GM18517 (cell line): Measurements from ENCODE around the gene FAM236D.
A peak's percentile ranks its signal among the peaks of the same experiment; 100 is the strongest.
"Not testable (repeated sequence)": the region's sequence is repeated elsewhere in the genome, so short reads cannot be mapped to it uniquely, and the experiment has no call there.

Source experiments
- ATAC-seq: cut with Tn5 transposase; IDR thresholded peaks from one replicate; pipeline ENCODE4 v1.9.1; 2021; ENCODE audit warnings: mild to moderate bottlenecking, moderate library complexity; ENCODE audit not compliant: unreplicated experiment

The FAM236D gene

DNA sequence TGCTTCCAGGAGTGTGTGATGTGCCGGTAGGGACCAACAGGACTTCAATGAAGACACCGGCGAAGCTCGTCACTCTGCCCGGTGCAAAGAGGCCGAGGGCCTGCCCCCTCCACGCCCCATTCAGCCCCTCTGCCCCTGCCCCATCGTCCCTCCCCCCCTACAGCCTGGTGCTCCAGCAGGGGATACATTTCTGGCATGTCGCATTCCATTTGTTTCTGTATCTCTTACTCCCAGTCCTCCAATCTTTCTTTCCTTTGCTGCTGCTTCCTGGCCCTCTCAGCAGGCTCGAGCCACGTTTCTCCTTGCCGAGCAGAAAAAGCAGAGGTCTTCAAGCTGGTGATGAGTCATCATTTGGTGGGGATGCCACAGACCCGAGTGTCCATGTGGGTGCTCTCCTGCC lies at the start of gene FAM236D:
TSS of gene FAM236D (minus strand) at position 101 of the 400 bp plus-strand sequence. CDS start at position 1, 100 bp downstream.
- ATAC-seq, result not testable (repeated sequence)

DNA sequence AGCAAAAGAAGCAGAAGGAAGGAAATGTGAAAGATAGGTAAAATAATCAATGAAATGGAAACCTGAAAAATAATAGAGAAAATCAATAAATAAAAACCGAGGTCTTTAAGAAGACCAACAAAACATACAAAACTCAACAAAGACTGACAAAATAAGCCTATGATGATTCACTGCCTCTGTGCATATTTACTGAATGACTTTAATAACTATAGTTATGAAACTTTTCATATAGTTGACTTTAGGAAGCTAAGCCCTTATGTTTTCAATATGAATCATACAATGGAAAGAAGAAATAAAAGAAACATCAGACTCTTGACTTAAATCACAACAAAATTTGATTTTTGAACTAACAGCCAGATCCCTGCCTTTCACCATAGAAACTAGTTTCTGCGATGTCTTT lies 29.5 kb upstream of the FAM236D start:
- ATAC-seq, result not testable (repeated sequence)

DNA sequence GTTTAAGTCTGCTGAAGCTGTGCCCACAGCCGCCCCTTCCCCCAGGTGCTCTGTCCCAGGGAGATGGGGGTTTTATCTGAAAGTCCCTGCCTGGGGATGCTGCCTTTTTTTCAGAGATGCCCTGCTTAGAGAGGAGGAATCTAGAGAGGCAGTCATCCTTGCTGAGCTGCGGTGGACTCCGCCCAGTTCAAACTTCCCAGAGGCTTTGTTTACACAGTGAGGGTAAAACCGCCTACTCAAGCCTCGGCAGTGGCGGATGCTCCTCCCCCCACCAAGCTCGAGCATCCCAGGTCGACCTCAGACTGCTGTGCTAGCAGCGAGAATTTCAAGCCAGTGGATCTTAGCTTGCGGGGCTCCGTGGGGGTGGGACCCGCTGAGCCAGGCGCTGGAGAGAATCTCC lies 22.7 kb upstream of the FAM236D start:
- ATAC-seq, result not testable (repeated sequence)

DNA sequence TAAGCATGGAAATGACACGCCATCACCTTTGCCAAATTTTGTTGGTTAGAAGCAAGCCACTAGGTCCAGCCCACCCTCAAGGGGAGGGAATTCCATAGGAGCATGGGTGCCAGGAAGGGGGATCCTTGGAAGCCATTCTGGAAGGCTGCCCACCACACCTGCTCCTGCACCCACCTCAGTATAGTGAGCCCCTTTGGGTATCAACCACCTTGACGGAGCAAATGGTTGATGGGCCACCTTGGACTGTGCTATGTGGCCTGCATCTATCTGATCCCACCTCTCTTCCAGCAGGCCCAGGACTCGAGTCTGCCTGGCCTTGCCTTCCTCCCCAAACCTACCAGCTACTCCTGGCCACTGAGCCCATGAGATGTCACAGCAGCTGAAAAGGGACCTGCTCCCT lies 17.6 kb downstream of the FAM236D start:
- ATAC-seq, result not testable (repeated sequence)

DNA sequence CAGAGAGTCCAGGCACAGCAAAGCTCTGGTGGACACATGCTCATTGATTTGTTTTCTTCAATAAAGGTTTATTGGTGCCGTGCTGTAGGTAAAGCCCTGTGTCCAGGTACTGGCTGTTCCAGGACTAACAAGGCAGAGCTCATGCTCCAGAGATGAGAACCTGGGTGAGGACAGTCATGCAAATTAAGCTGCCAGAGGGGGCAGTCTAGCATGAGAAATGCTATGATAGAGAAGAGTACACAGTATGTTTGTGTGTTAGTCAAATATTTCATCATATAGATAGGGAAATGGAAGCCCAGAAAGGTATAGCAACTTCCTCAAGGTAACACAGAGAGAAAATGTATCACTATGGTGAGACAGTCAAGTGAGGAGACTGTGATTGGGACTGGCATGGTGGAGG lies 19.9 kb downstream of the FAM236D start:
- not testable (repeated sequence) for ATAC-seq

DNA sequence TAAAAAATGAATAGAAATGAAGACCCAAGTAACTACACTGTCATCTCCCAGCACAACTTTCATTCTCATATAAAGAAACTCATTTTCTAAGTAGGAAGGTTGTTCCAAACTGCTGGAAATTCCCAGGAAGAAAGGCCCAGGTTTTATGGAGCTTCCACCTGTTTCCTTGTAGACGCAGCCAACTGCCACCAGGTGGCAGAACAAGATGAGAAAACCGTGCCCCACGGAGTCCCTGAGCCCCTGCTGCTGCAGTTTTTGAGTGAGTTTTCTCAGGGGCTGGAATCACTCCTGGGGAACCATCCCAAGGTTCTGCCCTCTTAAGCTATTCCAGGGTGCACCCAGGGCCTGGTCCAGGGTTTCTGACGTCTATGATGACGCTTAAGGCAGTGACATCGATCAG lies 24.0 kb downstream of the FAM236D start:
- not testable (repeated sequence) for ATAC-seq

DNA sequence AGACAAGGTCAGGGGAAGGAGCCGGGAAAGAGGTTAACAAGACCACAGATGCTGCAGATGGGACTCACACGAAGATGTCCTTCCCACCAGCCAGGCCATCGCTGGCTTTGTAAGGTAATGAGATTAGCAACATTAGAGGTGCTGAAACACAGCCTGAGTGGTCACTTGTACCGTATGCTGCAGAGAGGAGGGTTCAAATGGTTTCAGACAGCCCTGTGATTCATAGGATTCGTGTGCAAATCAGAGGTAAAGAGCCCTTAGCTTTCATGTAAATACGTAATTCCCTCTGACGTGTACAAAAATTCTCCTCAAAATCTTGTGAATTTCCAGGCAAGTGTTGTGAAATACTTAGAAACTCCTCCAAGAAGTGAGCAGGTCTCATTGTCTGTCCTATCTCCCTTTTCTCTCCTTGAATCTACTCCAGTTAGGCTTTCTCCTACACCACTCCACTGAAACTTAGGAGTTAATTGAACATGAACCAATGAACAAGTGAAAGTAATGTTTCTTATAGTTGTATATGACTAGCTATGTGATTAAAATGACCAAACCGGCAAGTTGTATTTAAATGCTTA lies 24.6 kb downstream of the FAM236D start:
- not testable (repeated sequence) for ATAC-seq

DNA sequence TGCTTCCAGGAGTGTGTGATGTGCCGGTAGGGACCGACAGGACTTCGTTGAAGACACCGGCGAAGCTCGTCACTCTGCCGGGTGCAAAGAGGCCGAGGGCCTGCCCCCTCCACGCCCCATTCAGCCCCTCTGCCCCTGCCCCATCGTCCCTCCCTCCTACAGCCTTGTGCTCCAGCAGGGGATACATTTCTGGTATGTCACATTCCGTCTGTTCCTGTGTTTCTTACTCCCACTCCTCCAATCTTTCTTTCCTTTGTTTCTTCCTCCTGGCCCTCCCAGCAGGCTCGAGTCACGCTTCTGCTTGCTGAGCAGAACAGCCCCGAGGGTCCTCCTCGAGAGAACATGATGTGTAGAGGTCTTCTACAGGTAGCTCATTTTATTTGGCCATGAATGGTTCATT lies 25.4 kb downstream of the FAM236D start, which contains the start of gene FAM236B:
TSS of gene FAM236B (minus strand) at position 101 of the 400 bp plus-strand sequence. CDS start at position 1, 100 bp downstream.
- ATAC-seq, result not testable (repeated sequence)

DNA sequence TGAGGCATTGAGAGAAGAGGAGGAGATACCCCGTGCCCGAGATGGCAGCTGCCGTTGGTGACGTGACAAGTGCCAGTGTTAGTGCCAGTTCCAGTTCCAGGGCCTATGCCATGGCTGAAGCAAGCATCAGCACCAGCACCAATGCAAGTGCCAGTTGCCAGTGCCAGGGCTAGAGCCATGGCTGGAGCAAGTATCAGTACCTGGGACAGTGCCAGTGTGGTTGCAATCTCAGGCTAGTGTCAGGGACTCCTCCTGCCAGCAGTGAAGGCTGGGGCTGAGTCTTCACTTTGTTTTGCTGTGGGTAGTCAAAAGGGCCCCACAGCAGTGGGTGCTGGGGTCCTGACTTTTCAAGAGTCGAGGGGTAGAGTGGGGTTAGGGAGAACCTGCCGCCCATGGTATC lies 29.9 kb downstream of the FAM236D start:
- ATAC-seq, result not testable (repeated sequence)

DNA sequence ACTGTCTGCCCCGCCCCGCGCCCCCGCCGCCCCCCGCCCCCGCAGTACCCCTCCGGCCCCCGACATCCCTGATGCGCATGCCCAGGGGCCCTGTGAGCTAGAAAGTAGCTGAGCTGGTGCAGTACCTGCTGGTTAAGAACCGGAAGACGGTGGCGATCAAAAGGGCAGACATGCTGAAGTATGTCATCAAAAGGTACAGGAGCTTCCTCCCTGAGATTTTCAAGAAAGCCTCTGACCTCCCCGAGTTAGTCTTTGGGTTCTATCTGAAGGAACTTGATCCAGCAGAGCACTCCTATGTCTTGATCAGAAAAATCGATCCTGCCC lies 30.6 kb downstream of the FAM236D start:
- ATAC-seq, result peak; percentile 78

DNA sequence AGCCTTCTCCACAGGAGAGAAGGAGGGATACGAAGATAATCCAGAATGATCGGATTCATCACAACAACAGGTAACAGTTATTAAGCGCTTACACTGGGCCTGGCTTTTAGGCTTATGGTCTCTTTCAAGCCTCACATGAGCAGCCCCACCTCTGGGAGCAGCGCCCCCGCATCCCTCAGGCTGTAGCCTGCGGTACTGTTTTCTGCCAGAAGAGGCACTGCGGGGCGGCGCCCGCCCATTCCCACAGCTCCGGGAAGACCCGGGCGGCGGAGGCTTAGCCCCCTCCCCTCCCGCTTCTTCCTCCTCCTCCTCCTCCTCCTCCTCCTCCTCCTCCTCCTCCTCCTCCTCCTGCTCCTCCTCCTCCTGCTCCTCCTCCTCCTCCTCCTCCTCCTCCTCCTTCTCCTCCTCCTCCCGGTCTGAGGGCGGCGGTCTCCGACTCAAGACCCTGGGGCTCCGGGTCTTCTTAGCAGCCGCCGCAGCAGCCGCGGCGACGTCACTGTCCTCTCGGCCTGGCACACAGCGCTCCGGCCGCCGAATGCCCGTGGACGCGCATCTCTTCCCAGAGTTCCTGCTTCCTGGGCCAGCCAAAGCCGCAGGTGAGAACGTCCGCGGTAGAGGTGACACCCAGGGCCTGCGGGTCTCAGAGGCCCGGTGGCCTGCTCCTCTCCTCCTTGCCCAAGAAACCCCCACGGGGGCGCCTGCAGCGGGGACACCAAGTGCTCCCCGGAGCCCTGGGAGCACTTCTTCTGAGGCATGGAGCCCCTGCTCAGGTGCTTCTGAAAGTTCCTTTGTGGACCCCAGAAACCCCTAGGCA lies 31.1 kb downstream of the FAM236D start, which contains the start of gene DMRTC1B:
TSS of gene DMRTC1B (plus strand) at position 238 of the 814 bp plus-strand sequence. CDS start 68,246 bp downstream, outside the sequence.
- ATAC-seq, result peak; percentile 11

DNA sequence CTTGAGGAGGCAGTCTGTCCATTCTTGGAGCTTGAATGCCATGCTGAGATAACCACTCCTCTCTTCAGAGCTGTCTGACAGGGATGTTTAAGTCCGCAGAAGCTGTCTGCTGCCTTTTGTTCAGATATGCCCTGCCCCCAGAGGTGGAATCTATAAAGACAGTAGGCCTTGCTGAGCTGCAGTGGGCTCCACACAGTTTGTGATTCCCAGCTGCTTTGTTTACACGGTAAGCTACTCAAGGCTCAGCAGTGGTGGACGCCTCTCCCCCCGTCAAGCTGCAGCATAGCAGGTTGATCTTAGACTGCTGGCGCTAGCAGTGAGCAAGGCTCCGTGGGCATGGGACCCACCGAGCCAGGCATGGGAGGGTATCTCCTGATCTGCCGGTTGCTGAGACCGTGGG lies 47.6 kb downstream of the FAM236D start:
- ATAC-seq, result not testable (repeated sequence)
